HG03575 (cell line): ENCODE measurements around the gene DUSP22.

ENCODE experiments used
- ATAC-seq: cut with Tn5 transposase; IDR thresholded peaks from one replicate; pipeline ENCODE4 v1.9.1; 2021; ENCODE audit not compliant: unreplicated experiment, insufficient number of reproducible peaks, low FRiP score; ENCODE audit errors: extremely low read depth

Gene DUSP22

GRCh38 chr6:331622-332521 is 39.6 kb downstream of the DUSP22 start:
- ATAC-seq: peak; percentile 26

- no peak for ATAC-seq
Observed at GRCh38 chr6:332671-333070, 40.4 kb downstream of the DUSP22 start.

- ATAC-seq: no peak
Observed at GRCh38 chr6:333379-334002, 41.2 kb downstream of the DUSP22 start.

GRCh38 chr6:334536-335510 is 42.5 kb downstream of the DUSP22 start:
- ATAC-seq: no peak

- no peak for ATAC-seq
Observed at GRCh38 chr6:335572-335971, 43.3 kb downstream of the DUSP22 start.

- ATAC-seq: no peak
Observed at GRCh38 chr6:336159-337114, 44.1 kb downstream of the DUSP22 start.

GRCh38 chr6:337805-338368 is 45.6 kb downstream of the DUSP22 start:
- no peak for ATAC-seq

GRCh38 chr6:338815-339262 is 46.6 kb downstream of the DUSP22 start:
- ATAC-seq: no peak

- ATAC-seq: no peak
Observed at GRCh38 chr6:339480-339879, 47.2 kb downstream of the DUSP22 start.

GRCh38 chr6:340186-340955 is 48.1 kb downstream of the DUSP22 start:
- ATAC-seq: no peak

GRCh38 chr6:340991-341827 is 48.9 kb downstream of the DUSP22 start:
- no peak for ATAC-seq

GRCh38 chr6:341914-342831 is 49.9 kb downstream of the DUSP22 start:
- ATAC-seq: peak; percentile 45

GRCh38 chr6:342832-343179 is 50.5 kb downstream of the DUSP22 start:
- no peak for ATAC-seq

GRCh38 chr6:343226-343935 is 51.1 kb downstream of the DUSP22 start:
- no peak for ATAC-seq
